Iris pigment epithelial cell (primary cell): ENCODE measurements around the gene CYYR1.
"Not testable (repeated sequence)": the region's sequence is repeated elsewhere in the genome, so short reads cannot be mapped to it uniquely, and the experiment has no call there.

Experiments
- DNase-seq: peaks from one replicate; pipeline ENCODE4 v3.0.0-alpha.2; 2011; ENCODE audit warnings: low read depth

CYYR1 gene

GRCh38 chr21:26489781-26490180, 83.3 kb downstream of the CYYR1 start:
- no peak for DNase-seq

GRCh38 chr21:26487981-26488480, 85.1 kb downstream of the CYYR1 start:
- no peak for DNase-seq

GRCh38 chr21:26473471-26473870, 99.6 kb downstream of the CYYR1 start:
- no peak for DNase-seq

- no peak for DNase-seq
Observed at GRCh38 chr21:26471099-26471471, 102.0 kb downstream of the CYYR1 start.

GRCh38 chr21:26470351-26471098, 102.6 kb downstream of the CYYR1 start:
- DNase-seq = no peak

GRCh38 chr21:26469789-26470188, 103.3 kb downstream of the CYYR1 start:
- peak; percentile 82 for DNase-seq

- no peak for DNase-seq
Observed at GRCh38 chr21:26465916-26466315, 107.2 kb downstream of the CYYR1 start.

GRCh38 chr21:26461500-26461899, 111.6 kb downstream of the CYYR1 start:
- DNase-seq = no peak

GRCh38 chr21:26460621-26461020, 112.5 kb downstream of the CYYR1 start:
- DNase-seq = no peak

GRCh38 chr21:26458854-26459253, 114.2 kb downstream of the CYYR1 start:
- not testable (repeated sequence) for DNase-seq

GRCh38 chr21:26457817-26458216, 115.3 kb downstream of the CYYR1 start:
- no peak for DNase-seq

- DNase-seq = no peak
Observed at GRCh38 chr21:26453267-26453666, 119.8 kb downstream of the CYYR1 start.

GRCh38 chr21:26451081-26451740, 121.9 kb downstream of the CYYR1 start:
- DNase-seq = no peak

- peak; percentile 31 for DNase-seq
Observed at GRCh38 chr21:26449161-26449560, 123.9 kb downstream of the CYYR1 start.

GRCh38 chr21:26448751-26449150, 124.3 kb downstream of the CYYR1 start:
- no peak for DNase-seq

GRCh38 chr21:26447932-26448475, 125.1 kb downstream of the CYYR1 start:
- no peak for DNase-seq

- DNase-seq = peak; percentile 18
Observed at GRCh38 chr21:26445440-26445839, 127.6 kb downstream of the CYYR1 start.

- DNase-seq = no peak
Observed at GRCh38 chr21:26444646-26445045, 128.4 kb downstream of the CYYR1 start.

- peak; percentile 23 for DNase-seq
Observed at GRCh38 chr21:26443867-26444266, 129.2 kb downstream of the CYYR1 start.

- DNase-seq = no peak
Observed at GRCh38 chr21:26443291-26443690, 129.8 kb downstream of the CYYR1 start.

GRCh38 chr21:26441149-26441548, 131.9 kb downstream of the CYYR1 start:
- DNase-seq = no peak

- DNase-seq = no peak
Observed at GRCh38 chr21:26438976-26439375, 134.1 kb downstream of the CYYR1 start.

- peak; percentile 16 for DNase-seq
Observed at GRCh38 chr21:26437326-26438009, 135.6 kb downstream of the CYYR1 start.
